AG08396 (cell line): ENCODE data around the gene IGFN1.

Experiments
- DNase-seq: peaks from one replicate; pipeline ENCODE4 v3.0.0; 2012; ENCODE audit warnings: low spot score, mixed read lengths

IGFN1 gene

DNA sequence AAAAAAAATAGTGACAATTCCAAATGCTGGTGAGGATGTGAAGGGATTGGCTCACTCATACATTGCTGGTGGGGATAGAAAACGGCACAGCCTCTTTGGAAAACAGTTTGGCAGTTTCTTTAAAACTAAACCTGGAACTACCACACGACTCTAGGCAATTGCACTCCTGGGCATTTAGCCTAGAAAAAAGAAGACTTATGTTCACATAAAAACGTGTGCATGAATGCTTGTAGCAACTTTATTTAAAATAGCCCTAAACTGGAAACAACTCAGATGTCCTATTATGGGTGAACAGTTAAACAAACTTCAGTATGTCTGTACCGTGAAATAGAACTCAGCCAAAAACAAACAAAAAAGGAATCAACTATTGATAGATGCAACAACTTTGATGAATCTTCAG lies 26.9 kb upstream of the IGFN1 start:
- DNase-seq = no peak

DNA sequence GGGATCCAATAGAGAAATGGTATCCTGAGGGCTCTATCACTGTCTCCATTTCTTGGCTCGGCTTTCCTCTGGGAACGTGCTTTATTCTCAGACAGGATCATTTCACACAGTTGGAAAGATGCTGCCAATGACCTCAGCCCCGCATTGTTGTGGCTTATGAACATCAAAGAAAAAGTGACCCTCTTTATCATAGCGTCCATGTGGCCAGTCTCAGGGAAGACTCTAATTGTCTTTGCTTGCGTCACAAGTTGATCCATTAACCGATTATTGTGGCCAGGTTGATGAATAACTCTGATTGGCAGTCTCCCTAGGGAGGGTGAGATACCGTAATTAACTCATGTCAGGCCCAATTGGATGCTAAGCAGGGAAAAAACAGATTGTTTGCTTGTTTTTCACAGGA lies 26.0 kb upstream of the IGFN1 start:
- DNase-seq = no peak

DNA sequence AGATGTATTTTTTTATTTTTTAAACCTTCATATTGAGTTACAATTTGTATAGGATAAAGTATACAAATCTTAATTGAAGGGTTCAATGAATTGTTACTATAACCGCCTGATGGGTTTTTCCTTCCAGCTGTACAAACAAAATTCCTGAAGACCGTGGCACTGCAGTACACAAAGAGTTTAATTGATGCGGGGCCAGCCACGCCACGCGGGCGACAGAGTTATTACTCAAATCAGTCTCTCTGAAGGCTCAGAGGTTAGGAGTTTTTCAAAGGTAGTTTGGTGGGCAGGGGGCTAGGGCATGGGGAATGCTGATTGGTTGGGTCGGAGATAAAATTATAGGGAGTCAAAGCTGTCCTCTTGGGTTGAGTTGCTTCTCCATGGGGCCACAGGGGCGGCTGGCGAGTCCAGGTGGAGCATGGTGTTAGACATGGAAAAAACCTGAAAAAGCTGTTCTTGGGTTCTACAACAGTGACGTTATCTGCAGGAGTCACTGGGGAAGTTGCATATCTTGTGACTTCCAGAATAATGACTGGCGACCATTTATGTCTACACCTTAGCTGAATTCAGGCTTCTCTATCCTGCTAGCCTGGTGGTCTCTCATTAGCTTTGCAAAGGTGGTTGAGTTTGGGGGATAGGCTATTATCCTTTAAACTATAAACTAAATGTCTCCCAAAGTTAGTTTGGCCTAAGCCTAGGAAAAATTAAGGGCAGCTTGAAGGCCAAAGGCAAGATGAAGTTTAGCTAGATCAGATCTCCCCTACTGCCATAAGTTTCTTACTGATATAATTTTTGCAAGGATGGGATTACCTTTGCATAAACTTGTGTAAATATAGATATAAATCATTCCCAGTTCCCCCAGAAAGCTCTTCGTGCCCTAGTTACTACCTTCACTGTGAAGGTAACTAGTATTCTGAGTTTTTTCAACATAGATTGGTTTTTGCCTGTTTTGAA lies 23.3 kb upstream of the IGFN1 start:
- DNase-seq = no peak

DNA sequence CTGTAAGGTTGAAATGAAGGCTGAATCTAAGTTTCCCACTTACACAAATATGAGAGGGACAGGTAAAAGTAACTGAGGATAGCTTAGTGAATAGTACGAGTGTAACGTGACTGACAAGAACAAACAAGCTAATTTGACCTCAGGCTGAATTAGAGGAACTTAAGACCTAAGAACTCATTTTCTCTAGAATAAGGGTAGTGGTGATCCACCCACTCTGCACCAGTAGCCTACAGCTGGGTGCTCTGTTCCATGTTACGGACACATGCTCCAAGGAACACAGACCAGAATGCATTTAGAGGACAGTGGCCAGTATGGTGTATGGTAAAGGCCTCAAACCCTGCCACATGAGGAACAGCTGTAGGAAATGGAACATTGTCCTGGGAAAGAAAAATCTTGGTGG lies 21.4 kb upstream of the IGFN1 start:
- DNase-seq = no peak

DNA sequence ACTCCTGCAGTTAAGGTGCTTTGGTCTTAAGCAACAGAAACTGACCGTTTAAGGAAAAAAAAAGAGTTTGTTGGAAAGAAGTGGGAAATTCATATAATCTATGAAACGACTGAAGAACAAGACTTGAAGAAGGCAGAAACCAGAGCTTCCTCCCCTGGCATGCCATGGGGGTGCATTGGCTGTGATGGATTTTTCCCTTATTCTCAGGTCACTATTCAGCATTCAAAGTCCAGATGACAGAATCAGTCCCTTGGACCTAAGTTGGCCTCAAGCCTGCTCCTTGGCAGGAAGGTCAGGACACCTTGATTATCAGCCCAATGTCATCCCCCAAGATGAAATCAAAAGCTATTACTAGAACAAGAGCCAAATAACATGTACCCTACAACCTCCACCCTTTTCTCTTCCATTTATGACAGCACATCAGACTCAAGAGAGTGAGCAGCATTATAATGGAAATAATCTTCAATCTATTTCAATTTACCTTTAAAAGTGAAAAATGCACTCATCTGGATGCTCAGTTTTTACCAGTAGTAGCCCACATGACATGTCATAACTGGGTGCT lies 20.6 kb upstream of the IGFN1 start:
- DNase-seq = no peak

DNA sequence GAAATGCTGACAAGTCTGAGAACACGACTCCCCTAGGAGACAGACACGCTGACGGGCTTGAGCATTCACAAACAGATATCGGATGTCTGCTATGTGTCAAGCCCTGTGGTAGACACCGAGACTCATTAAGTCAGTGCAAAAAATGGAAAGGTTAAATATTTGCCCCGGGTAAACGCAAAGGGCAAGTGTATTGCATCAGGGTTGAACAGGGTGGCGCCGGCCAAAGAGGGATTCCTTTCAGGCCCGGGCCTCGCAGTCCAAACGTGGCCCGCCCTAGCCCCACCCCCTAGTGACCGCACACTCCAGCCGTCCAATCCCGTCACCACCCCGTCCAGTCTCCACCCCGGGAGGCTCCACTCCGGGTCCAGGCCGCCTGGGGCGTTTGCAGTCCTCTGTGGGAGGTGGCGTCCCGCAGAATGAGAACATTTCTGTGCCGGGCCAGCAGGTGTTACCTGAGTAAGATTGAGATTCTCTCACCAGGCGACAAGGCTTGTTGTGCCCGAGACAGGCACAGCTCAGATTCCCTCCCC lies 20.0 kb upstream of the IGFN1 start:
- DNase-seq = peak; percentile 99

DNA sequence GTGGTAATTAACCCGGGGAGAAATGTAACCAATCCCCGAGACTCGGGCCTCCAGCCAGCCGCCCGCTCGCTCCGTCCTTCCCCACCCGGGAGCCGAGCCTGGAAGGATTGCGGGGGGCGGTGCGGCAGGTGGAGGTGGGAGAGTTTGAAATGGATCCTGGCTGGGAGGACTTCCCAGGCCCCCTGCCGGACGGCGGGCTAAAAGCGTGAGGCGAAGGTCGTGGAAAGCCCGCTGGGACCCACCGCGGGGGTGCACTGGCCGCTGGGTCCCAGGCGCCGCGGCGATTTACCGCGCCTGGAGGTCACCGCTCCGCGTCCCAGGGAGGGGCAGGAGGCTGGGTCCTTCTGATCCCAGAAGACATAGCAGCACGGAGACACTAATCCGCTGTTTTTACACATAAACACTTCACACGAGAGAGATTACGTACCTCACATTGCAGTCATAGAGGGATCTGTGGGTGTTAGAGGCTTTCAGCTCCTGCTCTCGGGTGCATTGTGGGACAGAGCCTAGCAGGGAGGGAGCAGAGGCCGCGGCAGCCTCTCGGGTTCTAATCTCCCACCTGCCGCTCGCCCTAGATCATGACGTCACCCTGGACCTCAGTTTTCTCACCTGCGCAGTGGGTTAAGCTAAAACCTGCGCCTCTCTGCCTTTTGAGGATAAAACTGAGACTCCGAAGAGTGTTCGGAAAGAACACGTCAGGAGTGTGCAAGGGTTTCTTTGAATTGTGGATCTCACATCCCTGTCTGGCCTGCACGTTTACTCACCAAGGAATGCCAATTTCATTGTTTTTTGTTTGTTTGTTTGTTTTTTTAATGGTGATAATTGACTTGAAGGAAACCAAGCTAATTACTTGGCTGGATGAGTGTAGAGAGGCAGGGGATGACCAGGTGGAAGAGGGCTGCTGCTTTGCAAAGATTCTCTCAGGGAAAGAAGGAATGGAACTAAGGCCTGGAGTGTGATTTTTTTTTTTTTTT lies 19.3 kb upstream of the IGFN1 start:
- DNase-seq = no peak

DNA sequence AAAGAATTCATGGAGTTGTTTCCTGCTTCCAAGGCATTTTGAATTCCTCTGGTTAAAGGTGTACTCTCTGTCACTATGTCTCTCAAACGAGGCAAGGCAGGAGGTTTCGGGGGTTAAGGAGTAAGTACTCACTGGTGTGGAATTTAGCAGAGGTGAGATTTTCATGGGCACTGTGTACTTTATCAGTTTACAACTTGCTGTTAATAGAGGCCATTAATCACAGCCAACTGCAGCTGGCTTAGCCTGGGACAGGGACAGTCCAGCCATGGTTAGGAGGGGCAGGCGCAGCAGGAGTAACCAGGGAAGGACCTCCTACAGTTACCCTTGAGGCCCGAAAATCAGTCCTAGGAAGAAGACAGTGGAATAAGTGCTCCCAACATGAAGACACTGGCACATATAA lies 18.3 kb upstream of the IGFN1 start:
- no peak for DNase-seq

DNA sequence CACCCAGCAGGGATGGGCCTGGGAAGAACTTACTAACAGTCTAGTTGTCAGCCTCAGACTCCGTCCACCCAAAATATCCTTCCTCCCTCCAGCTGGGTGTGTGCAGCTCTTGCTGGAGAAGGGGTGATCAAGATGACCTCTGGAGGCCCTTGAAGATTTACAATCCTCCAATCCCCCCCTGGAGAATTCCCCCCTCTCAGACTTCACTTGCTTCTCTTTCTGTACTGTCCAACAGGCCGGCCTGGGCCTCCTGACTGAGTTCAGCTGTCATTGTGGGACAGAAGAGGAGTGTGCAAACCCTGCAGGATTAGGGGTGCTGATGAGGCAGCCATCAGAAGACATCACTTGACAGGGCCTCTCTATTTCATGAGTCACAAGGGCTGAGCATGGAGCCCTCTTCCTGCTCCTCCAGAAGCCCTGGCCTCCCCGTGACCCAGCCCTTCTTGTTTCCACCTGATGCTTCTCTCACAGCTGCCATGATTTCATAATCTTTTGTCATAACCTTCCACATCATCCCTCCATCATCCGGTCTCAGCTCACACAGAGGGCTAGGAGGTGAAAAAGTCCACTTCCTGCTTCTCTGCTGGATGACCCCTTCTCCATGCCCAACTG lies 17.5 kb upstream of the IGFN1 start:
- no peak for DNase-seq

DNA sequence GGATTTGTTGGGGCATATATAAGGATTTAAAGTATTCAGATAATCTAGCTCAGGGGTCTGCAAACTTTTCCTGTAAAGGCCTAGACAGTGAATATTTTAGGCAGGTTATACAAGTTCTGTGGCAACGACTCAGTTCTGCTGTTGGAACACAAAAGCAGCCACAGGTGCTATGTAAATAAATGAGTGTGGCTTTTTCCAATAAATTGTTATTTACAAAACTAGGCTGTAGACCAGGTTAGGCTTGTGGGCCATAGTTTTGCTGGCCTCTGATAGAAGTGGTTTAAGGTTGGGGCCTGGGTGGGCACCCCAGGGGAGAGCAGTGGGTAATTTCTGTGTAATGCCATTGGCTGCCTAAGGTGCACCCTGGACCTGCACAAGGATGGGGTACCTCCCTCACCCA lies 16.9 kb upstream of the IGFN1 start:
- DNase-seq = no peak

DNA sequence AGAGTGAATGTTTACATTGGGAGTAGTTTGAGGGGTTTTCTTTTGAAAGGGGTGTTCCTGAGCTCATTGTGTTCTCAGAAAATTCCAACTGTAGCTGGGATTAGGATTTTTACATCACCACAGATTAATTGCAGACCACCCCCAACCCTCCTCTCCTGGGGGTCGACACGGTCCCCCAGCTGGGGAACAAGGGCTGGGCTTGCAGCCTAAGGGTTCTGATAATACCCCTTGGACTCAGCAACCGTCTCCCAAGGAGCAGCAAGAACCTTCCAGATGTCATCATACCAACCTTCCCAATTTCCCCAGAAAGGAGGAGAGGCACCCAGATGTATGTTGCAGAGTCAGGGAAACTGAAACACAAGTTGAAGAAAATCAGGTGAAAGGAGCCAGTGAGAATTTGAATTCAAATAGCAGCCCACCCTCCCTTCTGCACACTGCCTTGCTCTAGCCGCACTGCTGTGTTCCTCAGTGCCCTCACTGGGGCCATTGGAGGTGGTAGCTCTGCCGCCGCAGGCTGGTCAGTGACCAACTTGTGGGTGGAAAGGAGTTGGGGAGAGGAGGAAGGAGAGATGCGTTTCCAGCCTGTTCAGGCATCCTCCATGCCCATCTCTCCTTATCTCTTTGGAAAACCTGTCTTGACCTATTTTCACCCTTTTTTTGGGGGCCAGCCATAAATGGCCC lies 14.7 kb upstream of the IGFN1 start:
- no peak for DNase-seq

DNA sequence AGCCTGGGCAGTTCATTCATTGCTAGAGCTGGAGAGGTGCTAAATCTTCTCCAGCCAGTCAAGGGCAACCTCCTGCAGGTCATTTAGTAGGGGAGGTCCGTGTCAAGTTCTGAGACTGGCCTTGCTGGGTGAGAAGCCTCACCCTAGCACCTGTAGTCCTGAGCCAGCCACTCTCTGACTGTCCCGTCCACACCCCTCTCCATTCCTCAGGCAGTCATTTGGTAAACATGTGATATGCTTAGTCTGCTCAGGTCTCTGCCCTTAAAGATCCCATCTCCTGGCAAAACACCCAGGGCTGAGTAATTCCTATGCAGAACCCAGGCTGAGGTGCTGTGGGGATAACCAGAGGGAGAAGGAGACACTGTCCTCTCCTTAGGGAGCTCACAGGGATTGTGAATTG lies 13.7 kb upstream of the IGFN1 start:
- no peak for DNase-seq

DNA sequence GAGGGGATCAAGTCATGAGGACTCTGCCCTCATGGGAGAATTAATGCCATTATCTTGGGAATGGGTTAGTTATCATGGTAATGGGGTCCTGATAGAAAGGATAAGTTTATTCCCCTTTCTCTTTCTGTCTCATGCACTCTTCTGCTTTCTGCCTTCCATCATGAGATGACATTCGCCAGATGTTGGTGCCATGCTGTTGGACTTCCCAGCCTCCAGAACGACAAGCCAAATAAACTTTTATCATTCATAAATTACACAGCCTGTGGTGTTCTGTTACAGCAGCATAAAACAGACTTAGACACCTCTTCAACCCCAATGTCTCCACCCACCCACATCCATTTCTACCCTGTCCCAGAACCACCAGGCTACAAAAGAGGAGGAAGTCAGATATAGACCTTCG lies 11.9 kb upstream of the IGFN1 start:
- DNase-seq = no peak

DNA sequence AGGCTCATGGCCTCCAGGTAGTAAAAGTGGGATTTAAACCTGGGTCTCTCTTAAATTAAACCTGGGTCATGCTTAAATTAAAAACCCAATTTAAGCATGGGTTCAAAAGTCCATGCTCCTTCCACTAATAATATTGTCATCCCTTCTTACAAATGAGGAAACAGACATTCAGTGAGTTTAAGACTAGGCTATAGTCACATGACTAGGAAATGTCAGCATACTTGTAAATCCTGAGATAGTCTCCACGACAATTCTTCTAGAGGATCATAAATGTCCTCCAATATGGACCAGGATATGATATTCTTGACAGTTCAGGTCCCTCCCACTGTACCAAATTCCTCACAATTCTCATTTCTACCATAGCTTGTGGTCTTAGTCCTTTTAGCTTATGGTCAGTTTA lies 10.5 kb upstream of the IGFN1 start:
- DNase-seq = no peak

DNA sequence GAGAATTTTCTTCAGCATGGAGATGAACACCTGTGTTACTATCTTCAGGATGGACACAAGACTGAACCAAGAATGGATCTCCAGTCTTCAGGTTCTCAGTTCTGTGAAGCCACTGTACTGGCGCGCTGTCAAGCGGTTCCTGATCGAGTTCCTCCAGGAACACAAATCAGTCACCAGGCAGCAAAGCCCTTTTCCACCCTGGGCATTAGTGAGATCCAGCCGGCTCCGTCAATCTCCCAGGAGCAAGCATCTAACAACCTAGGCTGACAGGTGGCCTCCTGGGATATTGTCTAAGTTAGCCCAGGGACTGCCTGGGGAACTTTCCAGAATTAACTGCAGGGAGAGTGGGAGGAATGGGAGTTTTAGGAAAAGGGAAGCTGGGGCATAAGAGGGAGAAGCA lies 9.7 kb upstream of the IGFN1 start:
- DNase-seq = no peak

DNA sequence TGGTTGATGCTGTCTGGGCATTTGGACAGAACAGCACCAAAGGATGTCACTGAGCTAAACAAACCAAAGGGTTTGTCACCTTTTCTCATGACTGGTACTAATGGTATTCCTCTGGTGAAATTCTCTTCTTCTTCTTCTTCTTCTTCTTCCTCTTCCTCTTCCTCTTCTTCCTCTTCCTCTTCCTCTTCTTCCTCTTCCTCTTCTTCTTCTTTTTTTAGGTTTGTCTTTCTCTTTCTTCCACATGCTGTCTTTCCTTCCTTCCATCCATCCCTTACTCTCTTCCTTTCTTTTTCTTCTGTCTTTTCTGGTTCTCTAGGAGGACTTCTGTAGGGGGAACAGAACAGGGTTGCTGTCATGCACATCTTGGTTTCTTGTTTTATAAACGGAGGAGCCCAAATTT lies 9.3 kb upstream of the IGFN1 start:
- DNase-seq = no peak

DNA sequence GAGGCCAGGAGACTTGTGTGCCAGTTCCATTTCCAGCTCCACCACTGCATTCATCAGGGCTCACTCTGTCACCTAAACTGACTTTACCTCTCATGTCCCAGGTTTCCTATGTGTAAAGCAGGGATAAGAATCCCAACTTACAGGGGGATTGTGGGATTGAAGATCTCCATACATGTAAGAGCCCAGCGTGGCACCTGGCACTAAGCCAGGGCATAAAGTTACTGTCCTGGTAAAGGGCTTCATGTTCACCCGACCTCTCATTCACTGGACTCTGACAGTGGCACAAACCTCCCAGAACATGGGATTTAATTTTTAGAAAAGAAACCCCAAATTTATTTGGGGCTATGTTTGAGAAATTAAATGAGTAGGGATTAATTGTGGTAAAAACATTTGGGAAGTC lies 8.9 kb upstream of the IGFN1 start:
- no peak for DNase-seq

DNA sequence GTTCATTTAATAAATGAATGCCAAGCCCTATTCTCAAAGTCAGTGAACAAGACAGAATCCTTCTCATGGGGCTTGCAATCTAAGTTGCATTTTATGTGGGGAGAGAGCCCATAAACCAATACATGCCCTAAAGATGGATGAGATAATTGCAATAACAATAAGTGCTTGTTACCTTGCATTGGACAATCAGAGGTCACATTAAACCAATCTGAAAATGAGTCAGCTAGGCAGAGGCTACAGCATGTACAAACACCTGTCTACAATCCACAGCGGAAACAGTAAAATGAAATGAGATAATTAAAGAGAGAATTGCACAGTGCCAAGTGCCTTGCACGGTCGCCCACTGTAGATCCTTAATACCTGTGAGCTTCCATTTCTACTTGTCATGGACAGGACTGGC lies 7.4 kb upstream of the IGFN1 start:
- no peak for DNase-seq

DNA sequence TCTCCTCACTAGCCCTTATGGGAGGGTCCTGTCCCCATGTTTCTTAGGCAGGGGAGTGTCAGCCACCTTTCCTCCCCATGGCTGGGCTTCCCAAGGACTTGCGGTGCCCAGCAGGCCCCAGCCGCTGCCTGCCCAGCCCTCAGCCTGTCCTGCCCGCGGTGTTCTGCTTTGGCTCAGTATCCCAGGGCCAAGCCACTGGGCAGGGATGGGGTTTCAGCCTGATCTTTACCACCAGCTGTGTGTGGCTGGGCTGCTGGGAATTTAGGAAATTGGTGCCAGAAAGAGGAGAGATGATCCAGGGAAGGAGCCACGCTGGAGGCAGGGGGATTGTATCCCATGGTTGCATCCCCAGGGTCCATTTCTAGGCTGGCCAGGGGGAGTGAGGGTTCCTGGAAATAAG lies 6.9 kb upstream of the IGFN1 start:
- DNase-seq = no peak

DNA sequence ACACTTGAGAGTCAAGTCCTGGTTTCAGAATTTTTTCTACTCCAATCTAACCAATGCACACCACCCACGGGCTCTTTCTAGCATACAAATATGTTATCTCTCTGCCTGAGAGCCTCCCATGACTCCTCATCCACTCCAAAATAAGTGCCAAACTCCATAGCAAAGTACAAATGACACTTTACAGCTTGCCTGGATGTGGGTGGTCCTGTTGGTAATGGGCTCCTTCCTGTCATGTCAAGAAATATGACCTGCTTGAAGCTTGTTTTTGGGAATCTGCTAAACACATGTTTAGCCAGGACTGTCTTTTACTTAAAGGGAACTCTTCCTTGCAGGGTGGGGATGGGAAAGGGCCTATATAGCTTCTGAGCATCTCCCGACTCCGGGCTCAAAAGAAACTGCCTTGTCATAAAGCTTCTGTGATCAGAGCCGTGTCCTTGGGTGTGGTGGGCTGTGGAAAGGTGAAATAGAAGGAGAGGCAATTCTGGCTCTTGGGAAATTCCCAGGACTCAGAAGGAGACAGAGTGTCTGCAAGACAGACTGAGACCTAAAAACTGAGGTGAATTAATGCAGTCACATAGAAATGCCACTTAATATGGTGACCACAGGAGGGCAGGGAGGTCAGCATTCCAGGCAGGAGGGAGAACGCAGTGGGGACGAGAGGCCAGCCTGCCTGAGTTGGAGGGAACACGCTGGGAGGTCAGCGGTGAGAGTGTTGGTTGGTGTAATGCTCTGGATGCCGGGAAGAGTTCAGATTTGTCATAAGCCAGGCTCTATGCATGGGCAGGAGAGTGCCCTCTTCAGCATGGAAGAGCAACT lies 6.1 kb upstream of the IGFN1 start:
- DNase-seq = peak; percentile 82

DNA sequence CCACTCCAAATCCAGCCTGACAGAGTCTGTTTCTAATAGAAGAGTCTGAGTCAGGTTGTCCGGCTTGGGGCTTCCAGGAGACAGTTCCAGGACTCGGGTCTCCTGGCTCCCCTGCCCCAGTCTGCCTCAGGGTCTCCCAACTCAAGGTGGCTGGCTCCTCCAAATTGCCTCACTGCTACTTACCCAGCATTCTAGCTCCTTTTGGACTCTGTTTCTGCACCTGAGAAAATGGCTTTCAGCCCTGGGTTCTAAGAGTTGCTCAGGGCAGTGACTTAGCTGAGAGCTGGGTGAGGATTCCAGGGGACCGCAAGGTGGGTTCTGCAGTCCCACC lies 5.5 kb upstream of the IGFN1 start:
- no peak for DNase-seq
